ENCODE data around the gene PARP9.
"Not testable (repeated sequence)": the region's sequence is repeated elsewhere in the genome, so short reads cannot be mapped to it uniquely, and the experiment has no call there.

PARP9 gene

GRCh38 chr3:122515870-122516269, 48.2 kb downstream of the PARP9 start:
- no peak for DNase-seq

- DNase-seq: no peak
Measured at GRCh38 chr3:122515020-122515468, 49.1 kb downstream of the PARP9 start.

GRCh38 chr3:122514123-122515019, 49.7 kb downstream of the PARP9 start, which contains the start of gene KPNA1:
Gene KPNA1, minus strand, starts transcription at chr3:122514939. Its CDS starts 18,374 bp downstream, at chr3:122496565.
- DNase-seq: peak; percentile 90

- no peak for DNase-seq
Measured at GRCh38 chr3:122513386-122514122, 50.5 kb downstream of the PARP9 start.

GRCh38 chr3:122512284-122512683, 51.8 kb downstream of the PARP9 start:
- DNase-seq: no peak

GRCh38 chr3:122510878-122511535, 53.1 kb downstream of the PARP9 start:
- DNase-seq: no peak

GRCh38 chr3:122508944-122509343, 55.2 kb downstream of the PARP9 start:
- not testable (repeated sequence) for DNase-seq

GRCh38 chr3:122508135-122508914, 55.8 kb downstream of the PARP9 start:
- no peak for DNase-seq

- DNase-seq: no peak
Measured at GRCh38 chr3:122506450-122506849, 57.6 kb downstream of the PARP9 start.

- no peak for DNase-seq
Measured at GRCh38 chr3:122505676-122506075, 58.4 kb downstream of the PARP9 start.

GRCh38 chr3:122502941-122503340, 61.2 kb downstream of the PARP9 start:
- DNase-seq: no peak

- DNase-seq: no peak
Measured at GRCh38 chr3:122502139-122502538, 62.0 kb downstream of the PARP9 start.

- DNase-seq: not testable (repeated sequence)
Measured at GRCh38 chr3:122500964-122501363, 63.1 kb downstream of the PARP9 start.

GRCh38 chr3:122498152-122498551, 65.9 kb downstream of the PARP9 start:
- no peak for DNase-seq

- peak; percentile 13 for DNase-seq
Measured at GRCh38 chr3:122497425-122497824, 66.7 kb downstream of the PARP9 start.

- no peak for DNase-seq
Measured at GRCh38 chr3:122496508-122496907, 67.6 kb downstream of the PARP9 start.

GRCh38 chr3:122493296-122493695, 70.8 kb downstream of the PARP9 start:
- no peak for DNase-seq

GRCh38 chr3:122488262-122488973, 75.7 kb downstream of the PARP9 start:
- DNase-seq: no peak

- DNase-seq: no peak
Measured at GRCh38 chr3:122484985-122485384, 79.1 kb downstream of the PARP9 start.

GRCh38 chr3:122481390-122481789, 82.7 kb downstream of the PARP9 start:
- no peak for DNase-seq

Data from central memory CD4-positive, alpha-beta T cell (primary cell).